Sigmoid colon (tissue), 7 donors: ENCODE measurements around the gene NEURL4. TPM values are rescaled to one million over a fixed set of nuclear protein-coding genes. Genes with fewer than 3 reads are reported as not detected.
"Not testable (repeated sequence)": the region's sequence is repeated elsewhere in the genome, so short reads cannot be mapped to it uniquely, and the experiment has no call there.

Experiments used
- DNase-seq: peaks from one replicate; pipeline ENCODE4 v3.0.0-alpha.2; 2019
- H3K27ac ChIP-seq, 4 donors: fragments of 200-600 bp; sonication (generic); one replicate each; pipeline ENCODE4 v1.5.1; 2016 to 2019; ENCODE audit warnings: mild to moderate bottlenecking in 1 of 4
- H3K27me3 ChIP-seq, 3 donors: fragments of 200-600 bp; sonication (generic); one replicate each; pipeline ENCODE4 v1.5.1; 2019; ENCODE audit warnings: mild to moderate bottlenecking in 1 of 3
- H3K36me3 ChIP-seq, 4 donors: fragments of 200-600 bp; sonication (generic); one replicate each; pipeline ENCODE4 v1.5.1; 2016 to 2019
- H3K4me1 ChIP-seq, 4 donors: fragments of 200-600 bp; sonication (generic); one replicate each; pipeline ENCODE4 v1.5.1; 2017 to 2019
- H3K4me3 ChIP-seq, 4 donors: fragments of 200-600 bp; sonication (generic); one replicate each; pipeline ENCODE4 v1.5.1; 2017 to 2019; ENCODE audit warnings: mild to moderate bottlenecking in 2 of 4, moderate library complexity in 1 of 4
- H3K9me3 ChIP-seq, 4 donors: fragments of 200-600 bp in 3 of 4; sonication (generic) in 3 of 4; one replicate each; pipeline versions ENCODE4 v1.5.1 to v1.6.1; 2013 to 2019
- EP300 ChIP-seq, 4 donors: sonication (generic); formaldehyde crosslinking; IDR thresholded peaks; one replicate each; pipeline ENCODE4 v1.6.1; 2017; ENCODE audit warnings: antibody characterized with exemption in 4 of 4
- POLR2A ChIP-seq, 2 donors: fragments of 450-650 bp; IDR thresholded peaks; one replicate each; pipeline ENCODE4 v1.6.1; 2016; ENCODE audit warnings: antibody characterized with exemption in 2 of 2, mild to moderate bottlenecking in 2 of 2, moderate library complexity in 2 of 2
- POLR2AphosphoS5 ChIP-seq, 4 donors: sonication (generic); formaldehyde crosslinking; IDR thresholded peaks; one replicate each; pipeline ENCODE4 v1.6.1; 2017; ENCODE audit warnings: antibody characterized with exemption in 4 of 4
- WGBS, 2 donors: extraction: QIAGEN DNeasy Blood & Tissue Kit; methylation state at CpG; one replicate each; pipeline ENCODE4 v1.1.7; 2013; 5-methylcytosine and 5-hydroxymethylcytosine counted together
- intact Hi-C: fragments of 100-400 bp; cut with DNase I; formaldehyde crosslinking; loops from one replicate; pipeline ENCODE4 v1.15.1; 2023
- polyA plus RNA-seq, 3 donors: library from polyadenylated mRNA; stranded (reverse); fragments of 200-250 nt; gene quantifications; one replicate each; pipeline ENCODE4 v1.2.3, GENCODE V29; 2013
- total RNA-seq, 4 donors: library from RNA; depleted of rRNA; stranded (reverse); fragments of >200 nt; gene quantifications; one replicate each; pipeline ENCODE4 v1.1.0, GENCODE V29; 2016
- TF ChIP-seq, protein P1 (sequence below), 4 experiments: fragments of 450-650 bp in 3 of 4; fragments of 200-600 bp in 1 of 4; IDR thresholded peaks; one replicate each; pipeline ENCODE4 v1.5.1; 2016 to 2019; ENCODE audit warnings: antibody characterized with exemption in 4 of 4, mild to moderate bottlenecking in 3 of 4, moderate library complexity in 2 of 4
- donor health status: healthy with polysubstance abuse.
- donor health status: Bipolar disorder and iron deficiency.
- donor health status: healthy.

Gene NEURL4
- total RNA-seq (10 to 100 TPM; 14.3 to 29.6 (median 17.6) TPM), polyA plus RNA-seq (10 to 100 TPM in 1 of 3 donors, 1 to 10 TPM in 2; 6.0 to 31.6 (median 6.0) TPM)

DNA sequence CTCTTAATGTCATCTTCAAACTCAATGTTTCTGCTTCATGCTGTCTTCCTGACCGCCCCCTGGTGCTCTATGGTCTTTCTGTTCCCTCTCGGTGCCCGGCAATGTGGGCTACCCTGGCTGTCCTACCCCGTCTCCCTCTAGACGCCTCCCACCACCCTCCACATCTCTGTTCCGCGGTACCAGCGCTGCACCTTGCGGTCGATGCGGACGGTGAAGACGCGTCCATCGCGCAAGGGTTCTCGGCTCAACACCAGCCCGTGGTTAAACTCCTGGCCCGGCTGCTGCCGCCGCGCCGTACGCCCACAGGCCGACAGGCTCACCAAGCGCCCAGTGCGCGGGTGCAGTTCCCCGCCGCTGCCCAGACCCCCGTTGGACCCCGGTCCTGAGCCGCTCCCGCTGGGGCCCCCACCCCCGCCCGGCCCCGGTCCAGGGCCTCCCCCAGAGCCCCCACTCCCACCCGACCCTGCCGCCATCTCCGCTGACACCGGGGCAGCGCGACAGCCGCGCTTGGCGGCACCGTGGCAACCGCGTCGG is at the start of gene NEURL4:
TSS of gene NEURL4 (minus strand) at position 496 of the 534 bp plus-strand sequence. CDS start at position 473, 23 bp downstream.
- intact Hi-C loops: loop anchor here (1.0 to 2.0 kb wide), 4 partner anchors 14 to 232 kb away; partner anchors contain the start of genes EIF5A, GPS2 and SENP3
- H3K4me3 ChIP-seq: peak within 1 kb of the TSS; percentile 69 to 93 (median 83)
- peak in 1 of 4 donors; percentile 3 for TF ChIP-seq POLR2AphosphoS5 (IDR thresholded peaks at IDR 0.05)
- TF ChIP-seq POLR2A (IDR thresholded peaks at IDR 0.05): no peak
- no peak for TF ChIP-seq EP300 (IDR thresholded peaks at IDR 0.05)
- TF ChIP-seq, protein P1, sequence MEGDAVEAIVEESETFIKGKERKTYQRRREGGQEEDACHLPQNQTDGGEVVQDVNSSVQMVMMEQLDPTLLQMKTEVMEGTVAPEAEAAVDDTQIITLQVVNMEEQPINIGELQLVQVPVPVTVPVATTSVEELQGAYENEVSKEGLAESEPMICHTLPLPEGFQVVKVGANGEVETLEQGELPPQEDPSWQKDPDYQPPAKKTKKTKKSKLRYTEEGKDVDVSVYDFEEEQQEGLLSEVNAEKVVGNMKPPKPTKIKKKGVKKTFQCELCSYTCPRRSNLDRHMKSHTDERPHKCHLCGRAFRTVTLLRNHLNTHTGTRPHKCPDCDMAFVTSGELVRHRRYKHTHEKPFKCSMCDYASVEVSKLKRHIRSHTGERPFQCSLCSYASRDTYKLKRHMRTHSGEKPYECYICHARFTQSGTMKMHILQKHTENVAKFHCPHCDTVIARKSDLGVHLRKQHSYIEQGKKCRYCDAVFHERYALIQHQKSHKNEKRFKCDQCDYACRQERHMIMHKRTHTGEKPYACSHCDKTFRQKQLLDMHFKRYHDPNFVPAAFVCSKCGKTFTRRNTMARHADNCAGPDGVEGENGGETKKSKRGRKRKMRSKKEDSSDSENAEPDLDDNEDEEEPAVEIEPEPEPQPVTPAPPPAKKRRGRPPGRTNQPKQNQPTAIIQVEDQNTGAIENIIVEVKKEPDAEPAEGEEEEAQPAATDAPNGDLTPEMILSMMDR (IDR thresholded peaks at IDR 0.05): no peak

GRCh38 chr17:7374353-7374752 is 45.2 kb upstream of the NEURL4 start:
- 95 to 97% methylated on average over 2 of the region's 2 CpGs for WGBS, 2 donors
- TF ChIP-seq EP300 (IDR thresholded peaks at IDR 0.05) (no peak), POLR2AphosphoS5 (IDR thresholded peaks at IDR 0.05) (no peak), POLR2A (IDR thresholded peaks at IDR 0.05) (no peak)
- TF ChIP-seq, protein P1 (IDR thresholded peaks at IDR 0.05): no peak
- intact Hi-C loops: no loop called here
- H3K27ac ChIP-seq: no peak overlapping the region
- H3K9me3 ChIP-seq: no peaks in the 10 kb centered on the region
- H3K36me3 ChIP-seq: no peaks in the 10 kb centered on the region
- no peaks in the 10 kb centered on the region for H3K27me3 ChIP-seq
- H3K4me3 ChIP-seq: no peak overlapping the region
- DNase-seq: no peak
- H3K4me1 ChIP-seq: no peaks in the 10 kb centered on the region

More for the DNA sequence above, at the start of gene NEURL4:
- H3K27me3 ChIP-seq: no peaks in the 10 kb centered on the region
- H3K9me3 ChIP-seq: no peaks in the 10 kb centered on the region
- WGBS, 2 donors: 0 to 1% methylated on average over 50 of the region's 50 CpGs
- peaks cover 0 to 31% (median 20%) of the 10 kb centered on the region in 4 donors for H3K4me1 ChIP-seq
- H3K36me3 ChIP-seq: peaks cover 0 to 29% (median 9%) of the 10 kb centered on the region in 4 donors
- DNase-seq: no peak
- peak within 1 kb of the TSS; percentile 88 to 94 (median 94) for H3K27ac ChIP-seq

- Histone ChIP-seq H3K9me3 (no peaks in the 10 kb centered on the region), H3K36me3 (no peaks in the 10 kb centered on the region), H3K4me3 (no peak overlapping the region), H3K27me3 (no peaks in the 10 kb centered on the region), H3K27ac (no peak overlapping the region), H3K4me1 (no peaks in the 10 kb centered on the region)
- intact Hi-C loops: no loop called here
- WGBS, 2 donors: 61 to 85% methylated on average over 4 of the region's 4 CpGs
- TF ChIP-seq POLR2A (IDR thresholded peaks at IDR 0.05) (no peak), POLR2AphosphoS5 (IDR thresholded peaks at IDR 0.05) (no peak)
- TF ChIP-seq, protein P1 (IDR thresholded peaks at IDR 0.05): no peak
- DNase-seq: no peak
Observed at GRCh38 chr17:7370853-7371252, 41.7 kb upstream of the NEURL4 start.

DNA sequence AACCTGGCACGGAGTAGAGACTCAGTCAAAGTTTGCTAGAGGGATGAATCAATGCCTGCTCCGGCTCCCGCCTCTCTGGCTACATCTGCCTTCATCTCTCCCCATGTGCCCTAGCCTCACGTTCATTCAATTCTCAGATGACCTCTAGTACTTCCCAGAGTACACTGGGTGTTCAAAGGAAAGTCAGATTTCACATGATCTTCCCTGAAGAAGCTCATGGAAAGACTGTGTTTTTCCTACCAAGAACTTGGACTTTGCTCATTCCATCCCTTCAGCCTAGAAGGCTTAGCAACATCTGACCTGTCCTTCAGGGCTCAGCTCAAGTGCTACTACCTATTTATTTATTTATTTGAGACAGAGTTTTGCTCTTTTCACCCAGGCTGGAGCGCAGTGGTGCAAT is 40.7 kb upstream of the NEURL4 start:
- intact Hi-C loops: no loop called here
- DNase-seq: no peak

DNA sequence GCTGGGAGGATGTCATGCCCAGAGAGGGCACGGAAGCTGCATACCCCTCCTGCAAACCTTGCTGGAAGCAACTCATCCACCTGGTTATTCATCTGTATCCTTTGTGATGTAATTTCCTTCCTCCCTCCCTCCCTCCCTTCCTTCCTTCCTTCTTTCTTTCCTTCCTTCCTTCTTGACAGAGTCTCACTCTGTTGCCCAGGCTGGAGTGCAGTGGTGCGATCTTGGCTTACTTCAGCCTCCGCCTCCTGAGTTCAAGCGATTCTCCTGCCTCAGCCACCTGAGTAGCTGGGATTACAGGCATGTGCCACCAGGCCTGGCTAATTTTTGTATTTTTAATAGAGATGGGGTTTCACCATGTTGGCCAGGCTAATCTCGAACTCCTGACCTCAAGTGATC is 39.5 kb upstream of the NEURL4 start:
- intact Hi-C loops, H3K27ac ChIP-seq, H3K9me3 ChIP-seq, DNase-seq, H3K36me3 ChIP-seq, H3K4me1 ChIP-seq, H3K4me3 ChIP-seq, H3K27me3 ChIP-seq: not testable (repeated sequence)
- 93% methylated on average over 5 of the region's 5 CpGs for WGBS, 2 donors

More for the DNA sequence above, 40.7 kb upstream of the NEURL4 start:
- Histone ChIP-seq H3K27me3 (no peaks in the 10 kb centered on the region), H3K36me3 (no peaks in the 10 kb centered on the region), H3K4me1 (no peaks in the 10 kb centered on the region), H3K4me3 (no peak overlapping the region), H3K27ac (no peak overlapping the region), H3K9me3 (no peaks in the 10 kb centered on the region)
- TF ChIP-seq EP300 (IDR thresholded peaks at IDR 0.05) (no peak), POLR2A (IDR thresholded peaks at IDR 0.05) (no peak), POLR2AphosphoS5 (IDR thresholded peaks at IDR 0.05) (no peak)
- TF ChIP-seq, protein P1 (IDR thresholded peaks at IDR 0.05): no peak
- WGBS, 2 donors: 78 to 85% methylated on average over 5 of the region's 5 CpGs
